D341Med (cell line): ENCODE measurements around the gene TNS3.
"Not testable (repeated sequence)": the region's sequence is repeated elsewhere in the genome, so short reads cannot be mapped to it uniquely, and the experiment has no call there.

Experiments
- DNase-seq: peaks from one replicate; pipeline ENCODE4 v3.0.0; 2012; ENCODE audit warnings: low spot score

Gene TNS3

GRCh38 chr7:47581804-47582763, at the start of gene TNS3:
Gene TNS3 (minus strand): TSS chr7:47582111. CDS start chr7:47439636, 142,475 bp downstream.
- DNase-seq = no peak

- no peak for DNase-seq
Measured at GRCh38 chr7:47631711-47632110, 49.8 kb upstream of the TNS3 start.

- no peak for DNase-seq
Measured at GRCh38 chr7:47627580-47628283, 45.8 kb upstream of the TNS3 start.

- no peak for DNase-seq
Measured at GRCh38 chr7:47625861-47626715, 44.2 kb upstream of the TNS3 start.

- DNase-seq = no peak
Measured at GRCh38 chr7:47624689-47625088, 42.8 kb upstream of the TNS3 start.

GRCh38 chr7:47622946-47623640, 41.2 kb upstream of the TNS3 start:
- no peak for DNase-seq

GRCh38 chr7:47622586-47622945, 40.7 kb upstream of the TNS3 start:
- no peak for DNase-seq

GRCh38 chr7:47621979-47622561, 40.2 kb upstream of the TNS3 start:
- DNase-seq = no peak

GRCh38 chr7:47621347-47621746, 39.4 kb upstream of the TNS3 start:
- no peak for DNase-seq

- no peak for DNase-seq
Measured at GRCh38 chr7:47619806-47620205, 37.9 kb upstream of the TNS3 start.

- DNase-seq = no peak
Measured at GRCh38 chr7:47617131-47617530, 35.2 kb upstream of the TNS3 start.

- no peak for DNase-seq
Measured at GRCh38 chr7:47614450-47614849, 32.5 kb upstream of the TNS3 start.

GRCh38 chr7:47611045-47611511, 29.2 kb upstream of the TNS3 start:
- no peak for DNase-seq

GRCh38 chr7:47610506-47611044, 28.7 kb upstream of the TNS3 start:
- DNase-seq = no peak

- no peak for DNase-seq
Measured at GRCh38 chr7:47609803-47610452, 28.0 kb upstream of the TNS3 start.

GRCh38 chr7:47606593-47607046, 24.7 kb upstream of the TNS3 start:
- DNase-seq = not testable (repeated sequence)

- DNase-seq = no peak
Measured at GRCh38 chr7:47605816-47606575, 24.1 kb upstream of the TNS3 start.

- DNase-seq = no peak
Measured at GRCh38 chr7:47604496-47604890, 22.6 kb upstream of the TNS3 start.

- DNase-seq = not testable (repeated sequence)
Measured at GRCh38 chr7:47603514-47604255, 21.8 kb upstream of the TNS3 start.
